ENCODE data around the gene KCP.
"Not testable (repeated sequence)": the region's sequence is repeated elsewhere in the genome, so short reads cannot be mapped to it uniquely, and the experiment has no call there.

Gene KCP

DNA sequence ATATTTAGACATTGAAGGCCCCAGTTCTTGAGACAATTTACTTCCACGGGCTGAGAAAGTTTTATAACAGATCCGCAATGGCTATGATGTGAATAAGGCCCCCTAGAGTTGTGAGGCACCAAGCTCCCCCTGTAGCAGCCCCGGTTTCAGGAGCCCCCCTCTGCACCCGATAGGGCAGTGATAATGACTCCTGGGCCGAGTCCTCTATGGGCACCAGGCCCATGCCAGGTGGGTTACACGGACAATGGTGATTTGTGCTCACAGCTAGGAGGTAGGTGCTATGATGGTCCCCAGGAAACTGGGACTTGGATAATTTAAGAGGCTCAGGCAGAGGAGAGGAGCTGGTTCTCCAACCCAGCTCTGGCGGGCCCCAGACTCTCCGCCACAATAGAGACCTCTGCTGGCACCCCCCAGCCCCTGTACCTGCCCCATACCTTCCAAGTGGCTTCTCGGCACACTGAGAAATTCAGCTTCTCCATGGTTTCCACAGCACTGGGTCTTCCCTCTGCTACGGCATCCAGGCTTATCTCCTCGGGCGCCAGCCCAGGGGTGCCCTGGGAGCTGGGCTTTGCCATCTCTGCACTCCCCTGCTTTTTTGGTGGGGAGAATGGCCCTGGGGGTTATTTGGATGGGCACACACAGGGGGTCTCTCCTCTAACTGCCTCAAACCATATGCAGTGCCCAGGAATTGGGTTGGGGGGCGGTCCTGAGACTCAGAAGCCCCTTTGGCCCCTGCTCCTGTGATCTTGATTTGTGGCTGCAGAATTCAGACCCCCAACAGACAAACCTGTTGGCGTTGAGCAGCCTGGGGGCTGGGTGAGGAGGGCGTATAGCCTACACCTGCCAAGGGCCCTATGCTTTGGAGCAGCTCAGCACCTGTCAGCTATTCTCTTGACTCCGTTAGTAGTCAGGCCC, 12.2 kb upstream of the KCP start:
- DNase-seq (ENCODE audit: extremely low read depth in 1 of 2, low read depth in 1 of 2) = no peak

DNA sequence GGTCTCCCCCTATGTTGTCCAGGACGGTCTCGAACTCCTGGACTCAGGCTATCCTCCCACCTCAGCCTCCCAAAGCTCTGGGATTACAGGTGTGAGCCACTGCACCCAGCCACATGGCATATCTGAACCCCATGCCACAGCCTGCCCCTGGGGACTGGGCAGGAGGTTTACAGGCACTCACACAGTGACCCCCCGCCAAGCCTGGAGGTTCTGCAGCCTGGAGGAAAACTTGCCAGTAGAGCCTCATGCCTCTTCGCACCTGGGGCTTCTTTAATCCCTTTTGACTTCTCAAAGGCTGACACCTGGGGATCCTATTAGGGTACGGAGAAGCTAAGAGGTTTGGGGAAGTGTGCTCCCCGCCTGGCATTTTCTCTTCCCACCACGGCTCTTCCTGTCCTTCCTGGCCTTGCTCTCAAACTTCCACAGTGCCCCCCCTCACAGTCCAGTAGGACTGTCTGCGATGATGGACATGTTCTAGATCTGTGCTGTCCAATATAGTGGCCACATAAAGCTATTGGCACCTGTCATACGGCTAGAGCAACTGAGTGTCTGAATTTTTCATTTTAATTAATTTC, 11.4 kb upstream of the KCP start:
- DNase-seq (ENCODE audit: extremely low read depth in 1 of 2, low read depth in 1 of 2) = no peak

DNA sequence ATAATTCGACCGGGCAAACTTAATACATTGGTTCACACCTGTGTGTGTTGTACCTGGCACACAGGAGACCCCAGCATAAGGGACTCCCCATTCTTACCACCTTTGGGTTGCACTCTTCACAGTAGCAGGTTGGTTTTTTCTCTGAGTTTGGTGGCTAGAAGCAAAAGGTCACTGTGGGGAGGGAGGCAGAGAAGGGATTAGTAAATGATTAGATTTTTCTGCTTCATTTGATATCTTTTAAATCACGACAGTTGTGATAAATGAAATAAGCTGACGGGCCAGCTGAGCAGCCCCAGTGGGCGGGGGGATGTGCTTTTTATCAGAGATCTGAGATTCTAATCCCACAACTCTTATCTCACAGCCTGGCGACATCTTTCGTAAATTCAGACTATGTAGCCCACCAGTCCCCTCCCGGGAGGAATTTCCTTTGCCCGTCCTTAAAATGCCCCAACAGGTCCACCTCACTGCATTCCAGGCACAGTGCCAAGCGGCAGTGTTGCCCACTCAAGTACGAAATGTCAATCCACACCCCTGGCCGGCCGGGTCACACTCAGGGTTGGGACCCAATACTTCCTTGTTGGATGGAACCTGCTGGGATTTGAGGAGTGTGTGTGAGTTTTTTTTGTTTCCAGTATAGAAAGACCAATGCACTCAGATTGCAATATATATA, 10.5 kb upstream of the KCP start:
- no peak for DNase-seq (ENCODE audit: extremely low read depth in 1 of 2, low read depth in 1 of 2)

DNA sequence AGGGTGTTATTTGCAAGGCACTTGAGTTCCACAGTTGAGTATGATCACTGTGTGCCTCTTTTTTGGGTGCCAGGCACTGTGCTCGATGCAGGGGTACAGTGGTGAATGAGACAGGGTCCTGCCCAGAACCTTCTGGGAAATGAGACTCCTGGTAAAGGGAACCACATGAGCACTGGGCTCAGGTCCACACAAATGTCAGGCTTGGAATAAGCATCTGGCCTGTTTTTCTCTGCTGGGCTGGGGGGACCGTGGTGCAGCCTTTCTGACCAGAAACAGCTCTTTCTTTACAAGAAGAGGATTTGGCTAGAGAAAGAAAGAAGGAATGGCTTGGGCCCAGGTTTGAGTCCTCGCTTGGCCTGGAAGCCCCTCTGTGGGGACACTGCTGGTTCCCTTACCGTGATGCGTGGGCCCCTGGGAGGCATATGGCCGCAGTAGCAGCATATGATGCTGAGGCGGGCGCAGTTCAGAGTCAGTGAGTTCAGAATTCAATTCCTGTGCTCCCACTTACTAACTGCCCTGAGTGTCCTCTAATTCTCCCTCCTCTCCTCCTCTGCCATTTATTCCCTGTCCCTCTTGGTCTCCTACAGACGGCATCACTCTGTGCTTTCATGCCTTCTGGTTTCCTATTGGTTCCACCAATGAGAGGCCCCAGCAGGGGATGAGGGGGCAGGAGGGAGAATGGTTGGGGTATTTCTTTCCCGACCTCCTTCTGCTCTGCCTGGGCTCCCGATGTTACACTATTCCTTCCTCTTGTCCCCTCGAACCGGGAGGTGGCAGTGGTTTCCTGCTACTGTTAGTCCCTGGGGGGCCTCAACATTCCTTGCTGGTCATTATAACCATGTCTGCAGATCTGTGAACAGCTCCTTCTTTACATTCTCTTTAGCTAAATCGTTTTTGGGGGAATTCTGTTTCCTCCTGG, 9.6 kb upstream of the KCP start:
- no peak for DNase-seq (ENCODE audit: extremely low read depth in 1 of 2, low read depth in 1 of 2)

DNA sequence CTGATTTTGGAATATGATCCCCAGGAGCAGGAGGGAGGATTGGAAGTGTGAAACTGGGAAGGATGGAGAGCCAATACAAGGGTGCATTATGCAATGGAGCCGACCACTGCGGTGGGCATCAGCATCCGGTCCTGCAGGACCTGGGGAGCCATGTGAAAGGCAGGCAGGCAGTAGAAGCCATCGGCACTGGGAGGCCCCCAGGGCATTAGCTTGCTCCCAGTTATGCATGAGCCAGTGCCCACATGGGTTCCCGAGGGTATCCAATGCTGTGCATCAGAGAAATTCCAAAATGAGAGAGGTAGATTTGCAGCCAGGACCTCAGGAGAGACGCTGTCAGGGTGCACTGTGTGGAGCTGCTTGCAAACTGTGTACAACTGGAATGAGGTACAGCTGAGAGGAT, 8.7 kb upstream of the KCP start:
- DNase-seq (ENCODE audit: extremely low read depth in 1 of 2, low read depth in 1 of 2) = no peak

DNA sequence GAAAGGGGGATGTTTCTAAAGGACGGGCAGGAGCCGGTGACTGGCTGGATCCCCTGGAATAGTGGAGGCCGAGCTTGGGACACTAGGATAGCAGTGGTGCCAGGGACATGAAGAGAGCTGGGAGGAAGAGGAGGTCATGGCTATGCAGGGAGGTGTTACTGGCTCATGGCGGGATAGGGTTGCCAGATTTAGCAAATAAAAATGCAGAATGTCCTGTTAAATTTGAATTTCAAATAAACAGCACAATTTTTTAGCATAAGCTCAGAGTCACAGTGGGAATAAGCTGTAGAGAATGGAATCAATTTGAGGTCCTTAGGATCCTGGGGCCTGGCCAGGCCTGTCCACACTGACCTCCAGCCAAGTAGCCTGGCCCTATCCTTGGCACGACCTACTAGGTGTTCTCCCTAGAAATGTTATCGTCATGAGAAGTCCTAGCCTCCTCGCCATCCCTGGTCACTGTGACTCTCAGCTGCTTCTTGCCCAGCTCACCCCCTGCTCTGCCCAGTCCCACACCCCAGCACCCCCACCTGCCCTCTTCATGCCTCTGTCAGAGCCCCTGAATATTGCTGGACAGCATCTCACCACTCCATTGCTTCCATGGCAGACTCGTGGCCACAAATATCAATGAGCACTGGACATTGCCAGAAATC, 7.6 kb upstream of the KCP start:
- no peak for DNase-seq (ENCODE audit: extremely low read depth in 1 of 2, low read depth in 1 of 2)

DNA sequence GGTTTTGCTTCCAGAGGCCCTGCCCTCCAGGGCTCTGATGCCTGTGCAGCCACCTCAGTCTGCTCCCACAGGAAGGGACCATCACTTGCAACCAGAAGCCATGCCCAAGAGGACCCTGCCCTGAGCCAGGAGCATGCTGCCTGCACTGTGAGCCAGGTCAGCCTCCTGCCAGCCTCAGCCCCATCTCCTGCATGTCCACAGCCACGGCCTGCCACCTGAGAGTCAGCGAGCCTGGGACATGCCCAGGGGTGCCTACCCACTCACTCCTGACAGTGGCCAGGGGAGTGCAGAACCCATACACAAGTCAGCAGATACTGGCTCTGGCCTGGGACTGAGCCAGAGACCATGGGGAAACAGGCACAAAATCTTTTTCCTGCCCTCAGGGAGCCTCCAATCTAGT, 6.6 kb upstream of the KCP start:
- DNase-seq (ENCODE audit: extremely low read depth in 1 of 2, low read depth in 1 of 2) = no peak

DNA sequence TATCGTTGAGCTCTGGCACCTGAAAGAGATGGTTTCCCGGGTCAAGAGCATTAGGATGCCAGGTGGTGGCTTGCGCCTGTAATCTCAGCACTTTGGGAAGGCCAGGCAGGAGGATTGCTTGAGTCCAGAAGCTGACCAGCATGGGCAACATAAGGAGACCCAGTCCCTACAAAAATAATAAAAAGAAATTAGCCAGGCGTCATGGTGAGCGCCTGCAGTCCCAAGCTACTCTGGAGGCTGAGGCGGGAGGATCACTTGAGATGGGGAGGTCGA, 6.1 kb upstream of the KCP start:
- no peak for DNase-seq (ENCODE audit: extremely low read depth in 1 of 2, low read depth in 1 of 2)

DNA sequence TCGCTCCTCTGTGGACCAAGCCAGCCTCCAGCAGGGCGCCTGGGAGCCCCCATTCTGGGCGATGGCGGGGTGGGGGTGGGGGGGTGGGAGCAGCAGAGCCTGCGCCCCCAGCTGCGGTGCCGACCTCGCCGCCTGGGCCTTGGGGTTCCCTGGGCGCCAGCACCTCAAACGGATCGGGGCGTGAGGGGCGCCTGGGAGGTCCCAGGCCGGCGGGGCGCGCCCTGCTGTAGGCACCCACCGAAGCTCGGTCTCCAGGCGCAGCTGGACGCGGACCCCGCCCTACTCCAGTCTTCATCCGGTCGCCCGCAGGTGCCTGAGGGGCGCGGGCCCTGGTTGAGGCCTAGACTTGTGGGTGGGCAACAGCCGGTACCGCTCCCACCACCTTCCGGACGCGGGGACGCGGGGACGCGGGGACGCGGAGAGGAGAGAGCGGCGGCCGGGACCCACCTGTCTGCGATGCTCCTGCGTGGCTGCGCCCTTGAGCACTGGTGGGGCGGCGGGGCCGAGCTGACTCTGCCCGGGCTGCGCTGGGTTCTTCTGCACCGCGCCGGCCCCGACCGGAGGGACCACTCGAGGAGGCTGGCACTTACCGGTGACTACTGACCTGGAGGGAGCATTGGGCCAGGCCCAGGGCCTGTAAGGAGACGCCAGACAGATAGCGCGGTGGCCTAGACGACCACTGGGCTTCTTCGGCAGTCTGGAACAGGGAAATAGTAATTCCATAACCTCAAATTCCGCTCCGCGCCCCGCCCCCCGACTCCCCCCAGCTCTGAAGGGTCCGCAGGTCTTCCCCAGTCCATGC, 5.5 kb upstream of the KCP start:
- DNase-seq (ENCODE audit: extremely low read depth in 1 of 2, low read depth in 1 of 2) = no peak

DNA sequence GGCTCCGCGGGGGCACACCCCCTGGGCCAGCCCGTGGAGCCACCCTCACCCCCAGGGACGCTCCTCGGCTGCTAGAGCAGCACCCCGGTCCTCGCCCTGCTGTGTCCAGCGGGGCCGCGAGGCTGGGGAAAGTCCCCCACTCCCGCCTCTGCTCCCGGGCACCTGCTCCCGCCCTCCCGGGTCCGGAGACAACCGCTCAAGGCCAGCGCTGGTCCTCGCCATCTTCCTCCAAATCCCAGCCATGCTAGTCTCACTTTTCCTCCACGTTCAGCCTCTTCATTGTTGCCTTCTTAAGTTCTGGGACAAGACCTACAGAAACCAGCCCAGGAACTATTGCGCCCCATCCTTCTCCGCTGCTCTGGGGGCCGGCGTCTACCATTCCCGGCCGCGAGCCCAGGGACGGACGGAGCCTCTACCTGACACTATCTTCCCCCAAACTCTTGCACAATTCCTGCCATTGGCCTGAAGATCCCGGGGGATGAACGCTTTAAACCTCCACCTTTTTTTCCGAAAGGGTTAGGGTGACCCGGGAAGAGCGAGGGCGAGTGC, 4.8 kb upstream of the KCP start:
- DNase-seq (ENCODE audit: extremely low read depth in 1 of 2, low read depth in 1 of 2) = no peak

DNA sequence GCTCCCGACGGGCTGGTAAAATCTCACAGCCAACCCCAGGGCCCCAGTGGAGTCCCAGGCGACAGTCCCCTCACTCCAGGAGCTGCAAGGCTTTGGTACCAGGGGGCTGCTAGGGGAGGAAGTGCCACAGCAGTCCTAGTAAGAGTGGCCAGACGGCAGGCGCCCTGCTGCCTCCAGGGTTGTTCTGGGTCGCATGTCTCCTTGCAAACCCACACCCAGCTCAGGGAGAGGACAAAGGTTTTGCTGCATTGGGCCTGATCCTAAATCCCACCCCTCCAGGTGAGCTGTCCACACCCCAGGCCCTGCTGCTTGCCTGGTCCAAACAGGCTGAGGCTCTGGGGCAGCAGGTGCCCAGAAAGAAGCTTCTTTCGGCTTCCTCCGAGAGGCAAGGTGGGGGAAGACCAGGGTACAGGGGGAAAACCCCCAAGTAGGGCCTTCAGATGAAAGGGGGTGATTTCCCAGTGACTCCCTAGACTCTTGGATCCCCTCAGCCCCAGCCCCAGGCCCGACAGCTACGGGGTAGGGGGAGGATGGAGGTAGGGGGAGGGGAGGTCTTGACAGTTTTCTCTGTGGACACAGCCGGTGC, 4.2 kb upstream of the KCP start:
- no peak for DNase-seq (ENCODE audit: extremely low read depth in 1 of 2, low read depth in 1 of 2)

DNA sequence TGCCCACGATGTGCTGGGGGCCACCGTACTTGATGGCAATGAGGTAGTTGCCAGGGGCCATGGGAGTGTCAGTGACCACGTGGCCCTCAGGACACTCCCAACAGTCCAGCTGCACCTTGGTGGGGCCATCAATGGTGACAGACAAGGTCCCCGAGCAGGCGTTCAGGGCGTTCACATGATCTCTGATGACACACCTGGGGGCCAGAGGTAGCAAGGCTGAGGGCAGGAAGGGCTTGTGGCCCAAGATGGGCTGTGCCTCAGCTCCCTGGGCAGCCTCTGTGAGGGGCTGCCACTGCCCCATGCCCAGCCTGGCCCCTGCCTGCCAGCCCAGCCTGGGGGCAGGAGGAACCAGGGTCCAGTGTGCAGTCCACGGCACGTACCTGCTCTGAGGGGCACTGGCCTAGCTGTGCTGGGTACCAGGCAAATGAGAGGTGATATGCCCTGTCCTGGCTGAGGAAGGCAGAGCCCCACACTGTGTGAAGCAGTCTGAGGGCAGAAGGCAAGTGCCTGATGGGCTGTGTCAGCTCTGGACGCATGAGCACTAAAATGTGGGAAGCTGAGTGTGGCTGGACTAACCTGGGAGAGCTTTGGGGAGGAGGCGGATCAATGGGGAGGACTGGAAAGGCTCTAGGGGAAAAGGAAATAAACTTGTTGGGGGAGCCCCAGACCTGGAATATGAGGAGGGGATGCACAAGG, 3.5 kb upstream of the KCP start:
- DNase-seq (ENCODE audit: extremely low read depth in 1 of 2, low read depth in 1 of 2) = no peak

DNA sequence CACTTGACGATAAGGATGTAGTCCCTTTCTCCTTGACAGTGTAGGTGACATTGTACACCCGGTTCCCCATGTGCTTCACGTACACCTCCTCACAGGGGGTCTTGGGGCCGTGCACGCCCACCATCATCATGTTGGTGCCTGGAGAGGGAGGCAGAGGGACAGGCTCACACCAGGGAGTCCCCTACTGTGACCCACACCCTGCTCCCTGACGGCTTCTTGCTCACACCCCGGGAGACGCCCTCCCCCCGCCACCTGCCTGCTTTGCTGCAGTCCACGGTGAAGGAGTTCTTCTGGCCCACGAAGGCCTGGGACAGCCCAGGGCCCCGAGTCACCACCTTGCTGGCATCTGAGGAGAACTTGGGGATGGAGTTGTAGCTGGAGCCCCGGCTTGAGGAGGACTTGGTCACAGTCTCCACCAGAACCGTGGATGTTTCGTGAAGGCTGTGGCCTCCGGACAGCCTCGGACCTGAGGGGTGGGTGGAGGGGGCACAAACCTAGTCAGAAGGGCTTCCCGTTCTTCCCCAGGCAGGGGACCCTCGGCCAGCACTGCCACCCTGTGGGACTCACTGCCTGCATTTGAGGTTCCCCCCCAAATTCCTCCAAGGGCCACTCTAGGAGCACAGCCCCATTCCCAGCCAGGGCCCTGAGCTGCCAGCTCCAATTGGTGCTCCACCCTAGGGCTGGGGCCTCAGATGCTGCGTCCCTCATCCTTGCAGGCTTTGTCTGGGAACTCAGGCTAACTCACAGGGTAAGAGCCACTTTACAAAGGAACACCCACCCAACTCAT, 2.4 kb upstream of the KCP start:
- not testable (repeated sequence) for DNase-seq (ENCODE audit: extremely low read depth in 1 of 2, low read depth in 1 of 2)

DNA sequence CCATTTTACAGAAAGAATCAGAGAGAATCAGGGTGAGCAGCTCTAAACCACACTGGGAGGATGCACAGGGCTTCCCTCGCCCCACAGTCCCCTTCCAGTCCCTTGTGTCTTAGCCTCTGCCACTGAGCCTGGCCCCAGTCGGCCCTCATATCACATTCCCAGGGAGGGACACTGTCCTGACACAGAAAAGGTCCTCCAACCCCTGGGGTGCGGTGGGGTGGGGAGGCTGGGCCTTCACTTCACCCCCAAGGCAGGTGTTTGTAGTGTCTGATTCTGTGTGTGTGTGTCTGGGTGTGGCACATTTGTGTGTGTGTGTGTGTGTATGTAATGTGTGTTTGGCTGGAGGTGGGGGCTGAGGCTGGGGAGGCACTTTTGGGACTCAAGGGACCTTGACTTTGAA, 1.8 kb upstream of the KCP start:
- DNase-seq (ENCODE audit: extremely low read depth in 1 of 2, low read depth in 1 of 2) = no peak

DNA sequence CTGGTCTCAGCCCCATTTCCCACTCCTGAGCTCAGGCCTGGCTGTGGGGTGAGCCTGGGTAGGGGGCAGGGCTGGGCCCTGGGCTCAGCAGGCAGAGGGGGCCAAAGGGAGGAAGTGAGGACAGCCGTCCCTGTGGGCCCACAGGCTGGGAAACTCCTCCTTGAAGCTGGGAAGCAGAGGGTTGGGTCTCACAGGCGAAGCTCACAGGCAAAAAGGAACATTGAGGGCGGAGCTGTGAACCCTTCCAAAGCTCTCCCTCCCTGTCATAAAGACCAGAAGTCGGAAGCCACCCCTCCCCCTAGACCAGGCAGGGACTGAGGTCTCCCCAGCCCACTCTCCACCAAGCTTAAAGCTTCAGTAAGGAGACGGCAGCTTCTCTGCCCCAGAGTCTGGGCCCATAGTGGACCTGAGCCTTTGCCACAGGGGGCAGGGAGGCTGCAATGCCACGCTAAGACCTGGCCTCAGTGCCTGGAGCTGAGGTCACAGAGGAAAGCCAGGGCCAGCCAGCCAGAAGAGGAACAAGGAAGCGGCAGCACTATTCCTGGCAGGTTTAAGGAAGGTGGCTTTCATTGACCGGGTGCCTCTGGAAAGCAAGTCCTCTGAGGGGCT, 1.0 kb upstream of the KCP start:
- no peak for DNase-seq (ENCODE audit: extremely low read depth in 1 of 2, low read depth in 1 of 2)

DNA sequence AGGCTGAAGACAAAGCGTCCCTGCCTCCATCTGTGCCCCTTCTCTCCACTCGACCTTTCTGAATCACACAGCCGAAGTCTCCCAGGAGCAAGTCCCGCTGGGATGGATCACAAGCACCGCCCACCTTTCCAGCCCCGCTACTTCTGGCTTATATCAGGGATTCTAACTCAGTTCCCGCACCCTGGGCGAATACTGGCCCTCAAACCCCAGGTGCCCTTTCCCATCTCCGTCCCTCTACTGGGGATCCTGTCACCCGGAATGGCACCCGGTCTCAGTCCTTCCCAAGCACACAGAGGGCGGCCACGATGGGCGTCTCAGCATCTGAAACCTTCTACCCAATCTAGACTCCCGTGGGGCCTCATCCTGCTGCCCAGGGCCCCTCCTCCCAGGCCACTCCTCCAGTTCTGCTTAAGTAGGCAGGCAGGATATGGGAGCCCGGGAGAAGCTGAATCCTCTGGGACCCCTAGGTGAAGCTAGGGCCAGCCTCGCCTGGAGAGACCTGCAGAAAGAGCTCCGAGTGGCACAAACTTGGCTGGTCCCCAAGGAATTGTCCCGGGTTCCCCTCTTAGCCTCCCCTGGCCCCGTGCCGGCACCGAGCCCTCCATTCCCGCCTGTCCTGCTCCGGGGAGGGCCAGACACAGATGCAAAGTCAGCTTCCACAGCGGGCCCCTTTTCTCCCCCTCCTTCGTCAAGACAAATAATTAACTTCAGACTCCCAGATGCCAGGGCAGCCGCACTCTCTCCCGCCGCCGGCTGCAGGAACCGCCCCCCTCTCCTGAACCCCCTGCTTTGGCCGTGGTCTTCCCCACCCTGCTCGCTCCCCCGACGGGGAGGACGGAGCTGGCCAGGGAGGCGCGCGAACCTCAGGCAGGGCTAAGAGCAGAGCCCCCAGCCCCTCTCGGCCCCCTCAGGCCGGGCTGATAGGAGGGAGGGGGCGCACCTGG, 612 bp downstream of the KCP start:
- DNase-seq (ENCODE audit: extremely low read depth in 1 of 2, low read depth in 1 of 2) = no peak
